HTR-8/SVneo (cell line): ENCODE measurements around the gene ARHGAP10.

Source experiments
- DNase-seq: peaks from one replicate; pipeline ENCODE4 v3.0.0; 2011; ENCODE audit warnings: low spot score, mixed read lengths; ENCODE audit not compliant: insufficient read length
- FAIRE-seq: peaks from 2 replicates; lab custom pipeline; 2011; peaks lifted over from hg19 to GRCh38; lab: Jason Lieb, UNC

Gene ARHGAP10, protein sequence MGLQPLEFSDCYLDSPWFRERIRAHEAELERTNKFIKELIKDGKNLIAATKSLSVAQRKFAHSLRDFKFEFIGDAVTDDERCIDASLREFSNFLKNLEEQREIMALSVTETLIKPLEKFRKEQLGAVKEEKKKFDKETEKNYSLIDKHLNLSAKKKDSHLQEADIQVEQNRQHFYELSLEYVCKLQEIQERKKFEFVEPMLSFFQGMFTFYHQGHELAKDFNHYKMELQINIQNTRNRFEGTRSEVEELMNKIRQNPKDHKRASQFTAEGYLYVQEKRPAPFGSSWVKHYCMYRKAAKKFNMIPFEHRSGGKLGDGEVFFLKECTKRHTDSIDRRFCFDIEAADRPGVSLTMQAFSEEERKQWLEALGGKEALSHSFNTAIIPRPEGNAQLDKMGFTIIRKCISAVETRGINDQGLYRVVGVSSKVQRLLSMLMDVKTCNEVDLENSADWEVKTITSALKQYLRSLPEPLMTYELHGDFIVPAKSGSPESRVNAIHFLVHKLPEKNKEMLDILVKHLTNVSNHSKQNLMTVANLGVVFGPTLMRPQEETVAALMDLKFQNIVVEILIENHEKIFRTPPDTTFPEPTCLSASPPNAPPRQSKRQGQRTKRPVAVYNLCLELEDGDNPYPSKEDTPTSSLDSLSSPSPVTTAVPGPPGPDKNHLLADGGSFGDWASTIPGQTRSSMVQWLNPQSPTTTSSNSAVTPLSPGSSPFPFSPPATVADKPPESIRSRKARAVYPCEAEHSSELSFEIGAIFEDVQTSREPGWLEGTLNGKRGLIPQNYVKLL

DNA sequence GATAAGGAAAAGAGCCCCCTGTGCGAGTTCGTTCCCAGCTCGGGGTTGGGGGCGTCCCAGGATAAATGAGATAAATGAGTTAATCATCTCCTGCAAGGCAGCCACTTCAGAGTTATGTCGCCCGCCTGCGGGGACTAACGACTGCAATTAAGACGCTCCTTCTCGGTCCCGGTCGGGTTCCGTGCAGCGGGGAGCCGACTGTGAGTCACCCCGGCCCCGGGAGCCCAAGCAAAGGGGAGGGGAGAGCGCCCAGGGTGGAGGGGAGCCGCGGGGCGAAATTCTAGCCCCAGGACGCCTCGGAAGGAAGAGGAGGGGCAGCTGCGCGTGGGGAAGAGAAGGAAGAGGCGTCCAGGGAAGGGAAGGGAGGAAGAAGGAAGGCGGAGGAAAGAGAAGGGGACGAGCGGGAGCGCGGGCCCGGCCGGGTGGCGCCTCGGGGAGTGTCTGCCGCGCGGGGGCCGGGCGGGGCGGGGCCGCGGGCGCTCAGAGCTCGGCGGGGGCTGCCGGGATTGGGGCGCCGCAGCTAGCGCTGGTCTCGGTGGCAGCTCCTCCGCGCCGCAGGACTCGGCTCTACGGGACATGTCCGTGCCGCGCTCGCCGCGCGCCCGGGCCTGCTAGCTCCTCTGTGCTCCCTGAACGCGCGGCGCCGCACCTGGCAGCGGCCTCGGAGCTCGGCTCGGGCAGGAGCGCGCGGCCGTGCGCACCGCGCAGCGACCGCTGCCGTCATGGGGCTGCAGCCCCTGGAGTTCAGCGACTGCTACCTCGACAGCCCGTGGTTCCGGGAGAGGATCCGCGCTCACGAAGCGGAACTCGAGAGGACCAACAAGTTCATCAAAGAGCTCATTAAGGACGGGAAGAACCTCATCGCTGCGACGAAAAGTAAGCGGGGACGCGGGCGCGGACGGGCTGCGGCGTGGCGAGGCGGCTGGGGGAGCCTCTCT is at the start of gene ARHGAP10:
Gene ARHGAP10 (plus strand): TSS at position 509 of the 938 bp plus-strand sequence. CDS start 214 bp downstream, at position 723.
- DNase-seq = peak; percentile 70
- no peak for FAIRE-seq

DNA sequence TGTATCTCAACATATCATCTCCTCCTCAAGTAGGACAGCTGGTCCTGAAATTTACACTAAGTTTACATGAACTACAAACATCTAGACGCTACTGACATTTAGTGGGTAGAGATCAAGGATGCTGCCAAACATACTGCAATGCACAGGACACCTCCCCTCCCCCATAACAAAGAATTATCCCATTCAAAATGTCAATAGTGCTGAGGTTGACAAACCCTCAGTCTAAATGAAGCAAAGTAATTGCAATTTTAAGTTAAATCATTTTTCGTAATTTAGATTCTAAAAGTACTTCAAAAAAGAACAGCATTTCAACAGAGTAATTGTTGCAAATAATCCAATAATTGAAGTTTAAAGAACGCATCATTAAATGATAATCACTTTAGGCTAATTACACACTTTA is 49.1 kb upstream of the ARHGAP10 start:
- FAIRE-seq (no peak), DNase-seq (no peak)

DNA sequence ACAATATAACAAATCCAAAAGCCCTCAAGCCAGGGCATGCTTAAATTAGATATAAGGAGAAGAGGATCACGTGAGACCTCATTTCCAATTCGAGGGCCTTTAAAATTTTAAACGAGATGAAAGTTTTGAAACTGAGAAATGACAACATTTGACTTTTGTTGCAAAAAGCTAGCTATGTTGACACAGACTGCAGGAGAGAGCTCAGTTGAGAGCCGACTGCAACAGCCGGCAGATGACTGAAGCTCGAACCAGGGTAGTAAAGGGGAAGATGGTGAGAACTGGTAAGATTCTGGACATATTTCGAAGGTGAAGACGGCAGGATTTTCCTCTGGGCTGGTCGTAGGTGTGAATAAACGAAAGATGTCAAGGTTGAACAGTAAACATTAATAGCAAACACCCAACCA is 48.7 kb upstream of the ARHGAP10 start:
- no peak for FAIRE-seq

DNA sequence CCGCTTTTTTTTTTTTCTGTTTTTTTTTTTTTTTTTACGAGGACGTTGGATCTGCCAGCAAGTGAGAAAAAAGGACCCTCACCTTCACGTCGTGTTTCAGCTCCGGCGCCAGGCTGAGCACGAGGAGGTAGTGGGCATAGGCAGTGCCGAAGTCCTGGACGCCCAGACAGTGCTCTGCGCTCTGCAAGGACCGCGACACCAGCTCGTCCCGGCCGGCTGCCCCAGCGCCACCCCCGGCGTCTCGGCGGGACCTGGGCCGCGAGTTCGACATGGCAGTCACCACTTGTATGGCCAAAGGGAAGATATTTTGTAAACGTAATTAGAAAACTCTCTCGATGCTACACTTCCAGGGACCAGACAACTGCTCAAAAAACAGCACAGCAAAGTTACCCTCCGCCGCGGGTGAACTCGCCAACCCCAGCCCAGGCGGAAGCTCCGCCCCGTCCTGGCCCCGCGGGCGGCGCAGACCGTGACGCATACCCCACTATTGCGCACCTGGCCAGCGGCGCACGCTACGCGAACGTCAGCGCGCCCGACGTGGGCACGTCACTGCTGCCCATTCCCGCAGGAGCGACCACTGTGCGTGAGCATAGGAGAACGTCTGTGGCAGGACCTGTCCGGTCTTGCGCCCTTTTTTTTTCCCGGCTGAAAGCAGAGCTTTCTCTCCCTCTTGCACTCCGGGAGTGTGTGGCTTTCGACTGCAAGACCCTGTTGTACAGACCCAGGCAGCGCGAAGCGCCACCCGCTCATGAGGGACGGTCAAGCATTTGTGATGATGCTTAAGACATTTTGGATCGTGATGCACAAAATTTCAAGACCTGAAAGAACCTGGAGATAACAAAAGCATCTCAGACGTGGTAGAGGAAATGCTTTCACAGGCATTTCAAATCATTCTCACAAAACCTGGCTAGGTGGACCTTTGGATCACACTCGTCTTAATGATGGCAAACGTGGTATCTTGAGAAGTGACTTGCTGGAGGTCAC is 47.9 kb upstream of the ARHGAP10 start, which contains the start of gene PRMT9:
Gene PRMT9 (minus strand): TSS at position 447 of the 984 bp plus-strand sequence. CDS start 176 bp downstream, at position 271.
- peak; percentile 99 for FAIRE-seq
- peak; percentile 96 for DNase-seq

More for the DNA sequence above, 48.7 kb upstream of the ARHGAP10 start:
- DNase-seq = no peak

GRCh38 chr4:147689067-147689466 is 42.8 kb upstream of the ARHGAP10 start:
- no peak for DNase-seq
- FAIRE-seq = no peak

GRCh38 chr4:147691820-147692219 is 40.1 kb upstream of the ARHGAP10 start:
- no peak for DNase-seq
- no peak for FAIRE-seq

DNA sequence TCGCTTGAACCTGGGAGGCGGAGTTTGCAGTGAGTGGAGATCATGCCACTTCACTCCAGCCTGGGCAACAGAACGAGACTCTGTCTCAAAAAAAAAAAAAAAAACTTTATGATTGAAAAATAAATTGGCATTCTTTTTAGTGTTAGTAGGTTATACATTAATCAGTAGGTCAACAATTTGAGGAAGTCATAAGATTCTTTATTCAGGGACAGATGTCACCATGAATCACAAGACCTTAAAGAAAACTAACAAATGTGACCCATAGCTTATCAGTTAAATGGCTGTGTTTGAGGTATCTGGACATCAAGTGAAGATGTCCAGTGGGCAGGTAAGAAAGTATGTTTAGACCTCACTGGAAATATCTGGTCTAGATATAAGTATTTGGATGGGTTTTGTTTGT is 38.7 kb upstream of the ARHGAP10 start:
- FAIRE-seq (no peak), DNase-seq (no peak)

DNA sequence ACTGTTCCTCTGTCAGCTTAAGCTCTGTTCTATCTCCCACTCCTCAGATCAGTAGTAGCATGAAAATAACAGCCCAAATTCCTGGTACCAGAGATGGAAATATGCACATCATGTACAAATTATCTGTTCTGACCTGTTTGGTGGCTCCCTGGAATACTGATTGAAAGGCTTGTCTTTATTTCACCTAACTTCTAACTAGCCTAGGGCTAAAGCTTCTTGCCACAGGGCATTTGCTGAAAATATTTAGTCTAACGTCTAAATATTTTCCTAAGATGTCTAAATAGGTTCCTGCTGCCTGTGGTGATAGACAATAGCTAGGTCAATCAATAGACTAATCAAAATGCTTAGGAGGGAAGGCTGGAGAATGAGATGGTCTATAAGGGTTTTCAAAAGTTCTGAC is 35.0 kb upstream of the ARHGAP10 start:
- no peak for FAIRE-seq
- no peak for DNase-seq

DNA sequence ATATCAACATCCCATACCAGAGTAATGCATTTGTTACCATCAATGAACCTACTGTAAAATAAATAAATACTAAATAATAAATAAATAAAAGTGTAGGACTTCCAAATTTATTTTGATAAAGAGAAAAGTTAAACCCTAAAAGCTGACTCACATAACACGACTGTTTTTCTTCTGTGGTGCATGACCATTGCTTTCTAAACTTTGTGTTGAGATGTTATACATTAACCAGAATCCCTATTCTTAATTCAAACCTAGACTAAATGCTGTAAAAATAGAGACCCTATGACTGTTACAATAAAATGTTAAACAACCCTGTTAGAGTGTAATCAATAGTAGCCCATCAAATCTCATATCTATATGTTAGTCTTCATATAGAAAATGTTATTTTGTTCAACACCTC is 27.0 kb upstream of the ARHGAP10 start:
- FAIRE-seq (no peak), DNase-seq (no peak)

DNA sequence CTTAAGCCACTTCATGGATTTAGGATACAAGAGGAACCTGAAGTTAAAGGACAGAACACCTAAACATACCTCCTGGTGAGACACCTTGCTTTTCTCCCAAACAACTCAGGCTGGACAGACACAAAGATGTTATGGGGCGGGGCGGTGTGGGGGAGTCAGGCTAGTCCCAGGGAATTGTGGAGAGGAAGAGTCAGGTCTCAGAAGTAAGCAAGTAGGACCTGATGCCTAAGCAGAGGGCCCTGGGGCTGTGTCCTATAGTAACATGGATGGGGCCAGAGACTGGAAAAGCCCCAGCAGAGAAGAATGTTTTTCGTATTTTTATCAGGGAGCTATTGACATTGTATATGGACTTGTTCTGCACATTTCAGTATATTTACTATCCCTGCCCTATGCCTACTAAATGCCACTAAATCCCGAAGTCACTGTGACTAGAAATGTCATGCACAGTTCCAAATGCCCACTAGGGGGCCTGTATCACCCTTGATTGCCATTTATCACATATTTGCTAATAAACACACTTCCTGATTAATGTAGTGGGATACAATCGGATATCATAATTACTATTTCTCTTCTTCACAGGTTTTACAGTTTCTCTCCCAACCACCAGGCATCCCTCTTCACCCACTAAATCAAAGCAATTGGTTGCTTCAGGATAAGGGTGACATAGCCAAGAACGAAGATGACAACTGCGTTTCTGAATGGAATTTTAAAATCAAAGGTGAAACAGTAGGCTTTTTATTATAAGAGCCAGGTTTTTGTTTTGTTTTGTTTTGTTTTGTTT is 23.8 kb upstream of the ARHGAP10 start:
- FAIRE-seq (peak; percentile 62), DNase-seq (peak; percentile 41)

DNA sequence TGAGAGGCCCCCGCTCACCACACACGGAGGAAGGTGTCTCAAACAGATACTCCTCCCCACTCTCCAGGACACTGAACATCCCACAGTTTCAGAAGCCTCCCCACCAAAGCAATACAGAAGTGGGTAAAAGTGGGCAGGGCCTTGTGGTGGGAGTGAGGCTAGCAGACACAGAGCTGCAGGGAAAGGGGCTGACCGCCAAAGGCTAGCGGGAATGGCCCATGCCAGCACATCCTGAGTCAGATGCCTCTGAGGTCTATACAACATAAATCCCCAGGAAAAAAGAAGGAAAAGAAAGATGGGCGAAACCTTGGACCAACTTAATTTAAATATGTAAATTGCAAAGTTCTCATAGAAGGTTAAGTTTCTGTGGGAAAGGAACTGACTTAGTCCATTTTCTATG is 21.9 kb upstream of the ARHGAP10 start:
- FAIRE-seq (no peak), DNase-seq (peak; percentile 26)

- DNase-seq = peak; percentile 70
- FAIRE-seq = peak; percentile 44
These were observed 17.1 kb upstream of the ARHGAP10 start for GRCh38 chr4:147714575-147715401.

GRCh38 chr4:147717878-147718277 is 14.0 kb upstream of the ARHGAP10 start:
- DNase-seq = no peak
- no peak for FAIRE-seq

- DNase-seq (no peak), FAIRE-seq (no peak)
These were observed 8.6 kb upstream of the ARHGAP10 start for GRCh38 chr4:147723326-147723725.

DNA sequence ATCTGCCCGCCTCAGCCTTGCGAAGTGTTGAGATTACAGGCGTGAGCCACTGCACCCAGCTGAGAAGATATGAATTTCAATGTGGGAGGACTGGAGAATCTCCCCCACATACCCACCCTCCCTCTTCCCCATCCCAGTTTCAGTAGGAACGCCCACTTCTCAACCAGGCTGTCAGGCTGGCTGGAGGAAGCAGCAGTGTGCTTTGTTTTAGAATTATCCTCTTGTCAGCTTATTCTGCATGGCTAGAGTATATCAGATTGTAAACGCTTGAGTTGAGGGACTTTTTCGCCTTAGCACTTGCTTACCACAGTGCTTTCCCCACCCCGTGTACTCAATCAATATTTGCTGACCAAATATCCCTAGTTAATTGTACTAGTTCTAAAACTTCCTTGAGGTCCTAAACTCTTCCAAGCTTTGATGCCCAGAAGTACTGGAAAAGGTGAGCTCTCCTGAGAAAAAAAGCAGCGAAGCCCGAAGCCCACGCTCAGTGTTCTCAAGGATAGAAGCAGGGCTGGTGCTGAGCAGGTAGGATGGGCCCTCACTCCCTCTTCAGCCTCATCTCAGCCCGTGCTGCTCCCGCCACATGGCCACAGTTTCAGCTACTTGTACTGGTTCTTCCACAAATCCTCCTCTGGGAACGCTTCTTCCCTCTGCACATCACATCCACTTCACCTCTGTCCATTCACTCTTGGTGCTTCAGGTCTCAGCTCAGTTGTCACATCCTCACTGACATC is 7.3 kb upstream of the ARHGAP10 start:
- no peak for DNase-seq
- FAIRE-seq = no peak

DNA sequence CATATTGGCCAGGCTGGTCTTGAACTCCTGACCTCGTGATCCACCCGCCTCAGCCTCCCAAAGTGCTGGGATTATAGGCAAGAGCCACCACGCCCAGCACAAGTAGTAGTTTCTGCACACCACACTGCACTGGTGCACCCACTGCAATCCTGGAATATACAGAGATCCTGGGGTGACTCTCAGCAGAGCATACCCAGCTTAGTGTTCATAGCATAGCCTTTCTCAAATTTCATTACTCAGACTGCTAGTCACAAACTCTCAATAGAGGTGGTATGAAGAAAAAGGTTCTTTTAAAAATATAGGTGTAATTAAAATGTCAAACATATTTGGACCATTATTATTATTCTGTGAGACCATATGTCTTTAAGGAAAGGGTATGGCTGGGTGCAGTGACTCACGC is 6.2 kb upstream of the ARHGAP10 start:
- DNase-seq (no peak), FAIRE-seq (no peak)
